GM23338 (cell line): ENCODE measurements around the gene HRH3. TPM values are rescaled to one million over a fixed set of nuclear protein-coding genes. Genes with fewer than 3 reads are reported as not detected.

Experiments
- ATAC-seq: fragments of 200-7000 bp; cut with Tn5 transposase; 3 replicates; pipeline ENCODE4 v1.9.1; 2020
- DNase-seq: peaks from one replicate; pipeline ENCODE4 v3.0.0-alpha.2; 2015; ENCODE audit warnings: low spot score
- H2AFZ ChIP-seq: fragments of 200-600 bp; sonication (generic); 2 replicates; pipeline ENCODE4 v1.8.0; 2016; ENCODE audit warnings: antibody characterized with exemption, mild to moderate bottlenecking, moderate library complexity
- H3F3A ChIP-seq: fragments of 200-600 bp; sonication (generic); replicated peaks from 2 replicates; pipeline ENCODE4 v1.8.0; 2017; ENCODE audit warnings: antibody characterized with exemption, mixed run types, low read depth
- H3K27ac ChIP-seq: fragments of 200-600 bp; sonication (generic); 2 replicates; pipeline ENCODE4 v1.6.1; 2016; ENCODE audit warnings: low read depth
- H3K27me3 ChIP-seq: fragments of 200-600 bp; sonication (generic); 2 replicates; pipeline ENCODE4 v1.8.0; 2016; ENCODE audit warnings: mild to moderate bottlenecking, mixed run types, moderate library complexity; ENCODE audit not compliant: insufficient read depth
- H3K36me3 ChIP-seq: fragments of 200-600 bp; sonication (generic); 2 replicates; pipeline ENCODE4 v1.8.0; 2016; ENCODE audit warnings: mild to moderate bottlenecking; ENCODE audit not compliant: insufficient read depth
- H3K4me1 ChIP-seq: fragments of 200-600 bp; sonication (generic); 2 replicates; pipeline ENCODE4 v1.8.0; 2016; ENCODE audit warnings: mild to moderate bottlenecking, moderate library complexity; ENCODE audit not compliant: insufficient read depth
- H3K4me2 ChIP-seq: fragments of 200-600 bp; sonication (generic); 2 replicates; pipeline ENCODE4 v1.7.1; 2017; ENCODE audit warnings: mixed run types
- H3K4me3 ChIP-seq: fragments of 200-600 bp; sonication (generic); 2 replicates; pipeline ENCODE4 v1.6.1; 2016; ENCODE audit warnings: mixed run types
- H3K79me2 ChIP-seq: fragments of 200-600 bp; sonication (generic); replicated peaks from 2 replicates; pipeline ENCODE4 v1.8.0; 2017; ENCODE audit warnings: mild to moderate bottlenecking; ENCODE audit not compliant: insufficient read depth
- H3K9me2 ChIP-seq: fragments of 200-600 bp; sonication (generic); 2 replicates; pipeline ENCODE4 v1.8.0; 2017; ENCODE audit not compliant: insufficient read depth
- H4K20me1 ChIP-seq: fragments of 200-600 bp; sonication (generic); replicated peaks from 2 replicates; pipeline ENCODE4 v1.8.0; 2017; ENCODE audit warnings: mild to moderate bottlenecking; ENCODE audit not compliant: insufficient read depth
- H3K27ac Mint-ChIP-seq: 2 replicates; pipeline ENCODE4 v1.8.0; 2020; ENCODE audit warnings: inconsistent platforms, mild to moderate bottlenecking, moderate library complexity, mixed read lengths
- H3K27me3 Mint-ChIP-seq: 3 replicates; pipeline ENCODE4 v1.8.0; 2022; ENCODE audit warnings: low read depth, mild to moderate bottlenecking, moderate library complexity, mixed read lengths, inconsistent platforms; ENCODE audit not compliant: insufficient read depth, poor library complexity
- H3K36me3 Mint-ChIP-seq: 3 replicates; pipeline ENCODE4 v1.8.0; 2021; ENCODE audit warnings: low read depth, mild to moderate bottlenecking, inconsistent platforms, moderate library complexity, mixed read lengths
- H3K4me1 Mint-ChIP-seq: 3 replicates; pipeline ENCODE4 v1.8.0; 2020; ENCODE audit warnings: mild to moderate bottlenecking, inconsistent platforms, mixed read lengths
- H3K4me3 Mint-ChIP-seq: 3 replicates; pipeline ENCODE4 v1.8.0; 2021; ENCODE audit warnings: moderate library complexity, mild to moderate bottlenecking, inconsistent platforms, mixed read lengths
- H3K9me3 Mint-ChIP-seq: 3 replicates; pipeline ENCODE4 v1.8.0; 2020; ENCODE audit warnings: moderate library complexity, mild to moderate bottlenecking, inconsistent platforms, mixed read lengths
- CREB1 ChIP-seq: fragments of 250-450 bp; sonication (Bioruptor Pico); IDR thresholded peaks from 2 replicates; pipeline ENCODE4 v1.5.0; 2020; ENCODE audit warnings: low read depth, mild to moderate bottlenecking, moderate library complexity
- CTCF ChIP-seq, 2 experiments: fragments of 200-600 bp in 1 of 2; sonication (generic) in 1 of 2; conservative IDR thresholded peaks; 2 replicates each; pipeline versions ENCODE4 v1.5.1 to v1.6.1; 2016 to 2017; ENCODE audit warnings: antibody characterized with exemption in 2 of 2, low read depth in 2 of 2, mild to moderate bottlenecking in 2 of 2, moderate library complexity in 1 of 2
- EZH2 ChIP-seq: fragments of 200-600 bp; sonication (generic); IDR thresholded peaks from one replicate; pipeline ENCODE4 v1.8.0; 2017; ENCODE audit warnings: antibody characterized with exemption, mild to moderate bottlenecking, low read depth; ENCODE audit not compliant: unreplicated experiment
- JUNB ChIP-seq: IDR thresholded peaks from one replicate; pipeline ENCODE4 v1.6.1; 2016; ENCODE audit warnings: antibody characterized with exemption; ENCODE audit not compliant: unreplicated experiment
- NANOG ChIP-seq: IDR thresholded peaks from 2 replicates; pipeline ENCODE4 v1.6.1; 2016; ENCODE audit warnings: antibody characterized with exemption, borderline replicate concordance
- STAT1 ChIP-seq: IDR thresholded peaks from one replicate; pipeline ENCODE4 v1.6.1; 2016; ENCODE audit warnings: antibody characterized with exemption; ENCODE audit not compliant: unreplicated experiment
- ZNF114 ChIP-seq: fragments of 250-450 bp; sonication (Bioruptor Pico); IDR thresholded peaks from 2 replicates; pipeline ENCODE4 v1.5.0; 2020; ENCODE audit warnings: mild to moderate bottlenecking, moderate library complexity
- ZNF462 ChIP-seq: fragments of 250-450 bp; sonication (Bioruptor Pico); IDR thresholded peaks from 2 replicates; pipeline ENCODE4 v1.5.0; 2020; ENCODE audit warnings: mild to moderate bottlenecking, moderate library complexity
- polyA plus RNA-seq: library from polyadenylated mRNA; unstranded; fragments of >200 nt; fragmentation: Nextera tagmentation; extraction: Ambion mirVana; gene quantifications from 2 replicates; pipeline ENCODE4 v1.2.1, GENCODE V29; 2016
- total RNA-seq: library from RNA; depleted of rRNA; stranded (reverse); fragments of >200 nt; shearing (Covaris generic); gene quantifications from 2 replicates; pipeline ENCODE4 v1.2.3, GENCODE V29; 2014
- TF ChIP-seq, protein P1 (sequence below): IDR thresholded peaks from one replicate; pipeline ENCODE4 v1.6.1; 2018; ENCODE audit warnings: antibody characterized with exemption; ENCODE audit not compliant: unreplicated experiment

The HRH3 gene
- total and polyA plus RNA-seq, 2 experiments from 2014 or later, result 1.5 to 5.2 TPM

DNA sequence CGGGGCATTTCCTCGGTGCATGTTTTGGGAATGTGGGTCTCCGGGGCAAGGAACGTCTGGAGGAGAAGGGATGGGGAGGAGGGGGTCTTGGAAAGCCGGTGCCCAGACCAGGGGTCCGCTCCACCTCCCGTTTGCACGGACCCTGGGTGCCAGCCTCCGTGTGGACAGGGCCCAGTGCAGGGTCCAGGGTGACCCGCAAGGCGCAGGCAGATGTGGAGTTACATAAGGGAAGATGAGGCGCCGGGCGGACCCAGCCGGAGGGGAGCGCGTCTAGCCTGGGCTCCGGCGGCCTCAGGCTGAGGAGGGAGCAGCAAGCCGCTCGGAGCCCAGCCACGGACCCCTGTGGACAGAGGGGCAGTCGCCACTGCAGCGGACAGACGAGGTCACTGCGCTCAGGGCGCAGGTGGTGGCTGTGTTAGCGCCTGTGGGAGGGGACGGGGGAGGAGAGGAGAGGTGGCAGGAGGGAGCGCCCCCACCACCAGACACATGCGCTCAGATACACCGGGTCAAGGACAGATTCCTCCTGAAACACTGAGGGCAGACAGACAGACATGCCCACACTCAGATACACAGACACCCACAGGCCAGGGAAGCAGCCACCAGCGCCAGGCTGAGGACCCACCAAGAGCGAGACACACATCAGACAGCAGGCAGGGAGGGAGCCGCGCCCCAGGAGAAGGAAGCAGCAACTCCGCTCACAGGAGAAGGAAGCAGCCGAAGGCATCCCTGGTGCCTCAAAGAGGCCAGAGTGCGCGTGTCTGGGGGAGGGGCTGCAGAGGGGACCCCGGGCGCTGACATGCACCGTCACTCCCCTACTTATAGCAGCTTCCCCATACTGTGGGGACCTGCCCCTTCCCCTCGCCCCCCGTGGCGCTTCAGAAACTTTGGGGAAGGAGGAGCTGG, 839 bp upstream of the HRH3 start:
- Histone ChIP-seq H3K4me2 (peak overlapping the region; percentile 92), H3K27ac (no peak overlapping the region), H3K4me1 (peaks cover 12% of the 10 kb centered on the region), H2AFZ (no peak overlapping the region; the same call in 1 of the 2 replicates), H4K20me1 (no peaks in the 10 kb centered on the region; the same call in 1 of the 2 replicates), H3K79me2 (no peaks in the 10 kb centered on the region), H3F3A (no peaks in the 10 kb centered on the region), H3K27me3 (peaks cover 41% of the 10 kb centered on the region), H3K4me3 (peak overlapping the region; percentile 62), H3K9me2 (no peaks in the 10 kb centered on the region), H3K36me3 (no peaks in the 10 kb centered on the region)
- H3K27me3 Mint-ChIP-seq, result peaks cover 33% of the 10 kb centered on the region
- no peaks in the 10 kb centered on the region for H3K9me3 Mint-ChIP-seq
- peak; percentile 29 for ATAC-seq
- H3K27ac Mint-ChIP-seq, result no peak overlapping the region
- no peaks in the 10 kb centered on the region; the same call in 2 of the 3 replicates for H3K36me3 Mint-ChIP-seq
- H3K4me3 Mint-ChIP-seq, result peak overlapping the region; percentile 72
- TF ChIP-seq ZNF114 (CRISPR knock-in tag) (no peak), CREB1 (CRISPR knock-in tag) (no peak), CTCF (conservative IDR thresholded peaks at IDR 0.05; ENCODE audit: low read depth in 2 of 2) (0 out of 4 replicates have a peak, but pooled peaks of 1 of the 2 experiments have one; percentile 18), STAT1 (no peak), NANOG (no peak), ZNF462 (CRISPR knock-in tag) (no peak), EZH2 (no peak), JUNB (no peak)
- TF ChIP-seq, protein P1, sequence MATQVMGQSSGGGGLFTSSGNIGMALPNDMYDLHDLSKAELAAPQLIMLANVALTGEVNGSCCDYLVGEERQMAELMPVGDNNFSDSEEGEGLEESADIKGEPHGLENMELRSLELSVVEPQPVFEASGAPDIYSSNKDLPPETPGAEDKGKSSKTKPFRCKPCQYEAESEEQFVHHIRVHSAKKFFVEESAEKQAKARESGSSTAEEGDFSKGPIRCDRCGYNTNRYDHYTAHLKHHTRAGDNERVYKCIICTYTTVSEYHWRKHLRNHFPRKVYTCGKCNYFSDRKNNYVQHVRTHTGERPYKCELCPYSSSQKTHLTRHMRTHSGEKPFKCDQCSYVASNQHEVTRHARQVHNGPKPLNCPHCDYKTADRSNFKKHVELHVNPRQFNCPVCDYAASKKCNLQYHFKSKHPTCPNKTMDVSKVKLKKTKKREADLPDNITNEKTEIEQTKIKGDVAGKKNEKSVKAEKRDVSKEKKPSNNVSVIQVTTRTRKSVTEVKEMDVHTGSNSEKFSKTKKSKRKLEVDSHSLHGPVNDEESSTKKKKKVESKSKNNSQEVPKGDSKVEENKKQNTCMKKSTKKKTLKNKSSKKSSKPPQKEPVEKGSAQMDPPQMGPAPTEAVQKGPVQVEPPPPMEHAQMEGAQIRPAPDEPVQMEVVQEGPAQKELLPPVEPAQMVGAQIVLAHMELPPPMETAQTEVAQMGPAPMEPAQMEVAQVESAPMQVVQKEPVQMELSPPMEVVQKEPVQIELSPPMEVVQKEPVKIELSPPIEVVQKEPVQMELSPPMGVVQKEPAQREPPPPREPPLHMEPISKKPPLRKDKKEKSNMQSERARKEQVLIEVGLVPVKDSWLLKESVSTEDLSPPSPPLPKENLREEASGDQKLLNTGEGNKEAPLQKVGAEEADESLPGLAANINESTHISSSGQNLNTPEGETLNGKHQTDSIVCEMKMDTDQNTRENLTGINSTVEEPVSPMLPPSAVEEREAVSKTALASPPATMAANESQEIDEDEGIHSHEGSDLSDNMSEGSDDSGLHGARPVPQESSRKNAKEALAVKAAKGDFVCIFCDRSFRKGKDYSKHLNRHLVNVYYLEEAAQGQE, result peak; percentile 5
- H3K4me1 Mint-ChIP-seq, result peaks cover 17% of the 10 kb centered on the region
- DNase-seq, result peak; percentile 73
